Natural killer cell treated with Interleukin-12 subunit alpha and Interleukin-12 subunit beta and Interleukin-15 and Interleukin-18, amount 100 ng/mL, for 72 hours (primary cell): Measurements from ENCODE around the gene ALDH1A1. TPM values are rescaled to one million over a fixed set of nuclear protein-coding genes. Genes with fewer than 3 reads are reported as not detected.

Experiments used
- ATAC-seq, 2 donors: fragments of 150-1000 bp; cut with Tn5 transposase in 1 of 2; sonication (Bioruptor Pico), chemical (Tn5 transposase) in 1 of 2; 2 replicates each; pipeline ENCODE4 v1.10.0; 2021
- DNase-seq: peaks from one replicate; pipeline ENCODE4 v3.0.0; 2022; ENCODE audit warnings: low spot score
- H3K27ac Mint-ChIP-seq, 2 donors: 1 replicate in 1 of 2; 2 replicates in 1 of 2; pipeline ENCODE4 v1.8.0; 2022; ENCODE audit warnings: mixed read lengths in 2 of 2, mild to moderate bottlenecking in 1 of 2, moderate library complexity in 1 of 2
- H3K27me3 Mint-ChIP-seq, 2 donors: 1 replicate in 1 of 2; 2 replicates in 1 of 2; pipeline ENCODE4 v1.8.0; 2022; ENCODE audit warnings: mixed read lengths in 2 of 2
- H3K36me3 Mint-ChIP-seq: one replicate; pipeline ENCODE4 v1.8.0; 2022; ENCODE audit warnings: mixed read lengths
- H3K4me1 Mint-ChIP-seq, 2 donors: 1 replicate in 1 of 2; 2 replicates in 1 of 2; pipeline ENCODE4 v1.8.0; 2022; ENCODE audit warnings: low read depth in 2 of 2, mixed read lengths in 2 of 2, mild to moderate bottlenecking in 1 of 2
- H3K4me3 Mint-ChIP-seq: one replicate; pipeline ENCODE4 v1.8.0; 2022; ENCODE audit warnings: mixed read lengths
- H3K9me3 Mint-ChIP-seq: 2 replicates; pipeline ENCODE4 v1.8.0; 2022; ENCODE audit warnings: mixed read lengths
- total RNA-seq, 2 donors: library from RNA; stranded (reverse); gene quantifications; one replicate each; pipeline ENCODE4 v1.2.3, GENCODE V29; 2022

ALDH1A1 gene
- total RNA-seq, 2 donors from 2014 or later: not detected

GRCh38 chr9:72855321-72855720, 97.5 kb downstream of the ALDH1A1 start:
- Mint-ChIP-seq H3K4me1 (no peaks in the 10 kb centered on the region), H3K36me3 (no peaks in the 10 kb centered on the region), H3K9me3 (no peaks in the 10 kb centered on the region), H3K27ac (no peak overlapping the region), H3K27me3 (peaks cover 6 to 7% of the 10 kb centered on the region in 2 donors), H3K4me3 (no peak overlapping the region)
- ATAC-seq: no peak
- DNase-seq: no peak

Other genes with a start within 250 kb of the ALDH1A1 start
- 10 to 100 TPM; 26.4 to 37.0 TPM for gene ANXA1, start 198.8 kb upstream of the ALDH1A1 start, total RNA-seq